NT2/D1 (cell line): ENCODE measurements around the gene STK35.

ENCODE experiments used
- DNase-seq: peaks from one replicate; pipeline ENCODE4 v3.0.0-alpha.2; 2011; ENCODE audit warnings: low read depth, low spot score
- H3K27me3 ChIP-seq: 2 replicates; pipeline ENCODE4 v1.6.0; 2011; ENCODE audit warnings: mild to moderate bottlenecking; ENCODE audit not compliant: insufficient read length, insufficient read depth
- H3K36me3 ChIP-seq: 2 replicates; pipeline ENCODE4 v1.6.1; 2011; ENCODE audit warnings: mild to moderate bottlenecking, low read length, mixed read lengths; ENCODE audit not compliant: insufficient read depth, insufficient read length
- H3K4me1 ChIP-seq: 2 replicates; pipeline ENCODE4 v1.5.1; 2011; ENCODE audit not compliant: insufficient read depth, insufficient read length
- H3K4me3 ChIP-seq: 2 replicates; pipeline ENCODE4 v1.5.1; 2011; ENCODE audit warnings: low read depth; ENCODE audit not compliant: insufficient read length
- H3K9ac ChIP-seq: 2 replicates; pipeline ENCODE4 v1.6.0; 2011; ENCODE audit warnings: low read depth; ENCODE audit not compliant: insufficient read length
- H3K9me3 ChIP-seq: 2 replicates; pipeline ENCODE4 v1.5.1; 2011; ENCODE audit warnings: mild to moderate bottlenecking, low read length; ENCODE audit not compliant: insufficient read depth
- SUZ12 ChIP-seq: IDR thresholded peaks from 2 replicates; pipeline ENCODE4 v1.6.1; 2011; ENCODE audit not compliant: insufficient read length, insufficient read depth; ENCODE audit errors: extremely low read depth
- YY1 ChIP-seq: IDR thresholded peaks from 2 replicates; pipeline ENCODE4 v1.6.1; 2011; ENCODE audit not compliant: insufficient read length, insufficient read depth
- ZNF274 ChIP-seq: IDR thresholded peaks from 2 replicates; pipeline ENCODE4 v1.6.1; 2011; ENCODE audit warnings: mild to moderate bottlenecking, low read depth, low read length

Gene STK35

GRCh38 chr20:2066461-2067122 is 35.0 kb upstream of the STK35 start:
- no peaks in the 10 kb centered on the region for H3K4me1 ChIP-seq

GRCh38 chr20:2080532-2081224 is 20.9 kb upstream of the STK35 start:
- no peak overlapping the region for H3K4me3 ChIP-seq
- H3K9me3 ChIP-seq, result peaks cover 7% of the 10 kb centered on the region; the same call in 1 of the 2 replicates
- TF ChIP-seq YY1 (no peak), ZNF274 (no peak), SUZ12 (no peak)
- no peak for DNase-seq
- no peaks in the 10 kb centered on the region for H3K36me3 ChIP-seq
- no peaks in the 10 kb centered on the region for H3K4me1 ChIP-seq
- H3K27me3 ChIP-seq, result no peaks in the 10 kb centered on the region
- no peak overlapping the region for H3K9ac ChIP-seq

More at GRCh38 chr20:2066461-2067122, 35.0 kb upstream of the STK35 start:
- TF ChIP-seq ZNF274, result no peak
- no peak for TF ChIP-seq SUZ12
- TF ChIP-seq YY1, result no peak
- H3K4me3 ChIP-seq, result no peak overlapping the region
- DNase-seq, result no peak
- H3K27me3 ChIP-seq, result no peaks in the 10 kb centered on the region
- no peak overlapping the region for H3K9ac ChIP-seq
- H3K9me3 ChIP-seq, result no peaks in the 10 kb centered on the region
- H3K36me3 ChIP-seq, result no peaks in the 10 kb centered on the region

- Histone ChIP-seq H3K27me3 (no peaks in the 10 kb centered on the region), H3K4me3 (no peak overlapping the region), H3K9me3 (peaks cover 2% of the 10 kb centered on the region; the same call in 1 of the 2 replicates), H3K36me3 (no peaks in the 10 kb centered on the region), H3K9ac (no peak overlapping the region), H3K4me1 (no peaks in the 10 kb centered on the region)
- TF ChIP-seq SUZ12, result no peak
- no peak for TF ChIP-seq ZNF274
- no peak for TF ChIP-seq YY1
- DNase-seq, result no peak
These were observed 16.9 kb upstream of the STK35 start for GRCh38 chr20:2084703-2085102.

GRCh38 chr20:2086177-2086979 is 15.2 kb upstream of the STK35 start:
- H3K9ac ChIP-seq, result no peak overlapping the region
- no peaks in the 10 kb centered on the region for H3K36me3 ChIP-seq
- no peaks in the 10 kb centered on the region for H3K4me1 ChIP-seq
- no peaks in the 10 kb centered on the region for H3K9me3 ChIP-seq
- DNase-seq, result no peak
- TF ChIP-seq ZNF274 (no peak), YY1 (no peak), SUZ12 (no peak)
- H3K27me3 ChIP-seq, result no peaks in the 10 kb centered on the region
- no peak overlapping the region for H3K4me3 ChIP-seq

GRCh38 chr20:2086980-2087377 is 14.6 kb upstream of the STK35 start:
- Histone ChIP-seq H3K36me3 (no peaks in the 10 kb centered on the region), H3K9me3 (no peaks in the 10 kb centered on the region), H3K27me3 (no peaks in the 10 kb centered on the region), H3K9ac (no peak overlapping the region), H3K4me1 (no peaks in the 10 kb centered on the region), H3K4me3 (no peak overlapping the region)
- no peak for DNase-seq
- no peak for TF ChIP-seq SUZ12
- no peak for TF ChIP-seq ZNF274
- no peak for TF ChIP-seq YY1

GRCh38 chr20:2088891-2089290 is 12.7 kb upstream of the STK35 start:
- Histone ChIP-seq H3K36me3 (no peaks in the 10 kb centered on the region), H3K9me3 (no peaks in the 10 kb centered on the region), H3K27me3 (no peaks in the 10 kb centered on the region), H3K9ac (no peak overlapping the region), H3K4me1 (no peaks in the 10 kb centered on the region), H3K4me3 (no peak overlapping the region)
- no peak for TF ChIP-seq ZNF274
- no peak for TF ChIP-seq YY1
- no peak for TF ChIP-seq SUZ12
- DNase-seq, result no peak

GRCh38 chr20:2089447-2089846 is 12.2 kb upstream of the STK35 start:
- Histone ChIP-seq H3K4me1 (no peaks in the 10 kb centered on the region), H3K27me3 (no peaks in the 10 kb centered on the region), H3K9me3 (no peaks in the 10 kb centered on the region), H3K36me3 (no peaks in the 10 kb centered on the region), H3K4me3 (no peak overlapping the region), H3K9ac (no peak overlapping the region)
- DNase-seq, result no peak
- no peak for TF ChIP-seq SUZ12
- no peak for TF ChIP-seq YY1
- TF ChIP-seq ZNF274, result no peak
